22Rv1 (cell line): ENCODE measurements around the gene GAB2.

Experiments used
- CTCF ChIP-seq: fragments of 450-650 bp; IDR thresholded peaks from 2 replicates; pipeline ENCODE4 v1.5.1; 2017; ENCODE audit warnings: mild to moderate bottlenecking
- ZFX ChIP-seq: fragments of 450-650 bp; IDR thresholded peaks from 2 replicates; pipeline ENCODE4 v1.6.1; 2017; ENCODE audit warnings: antibody characterized with exemption, borderline replicate concordance

- TF ChIP-seq CTCF (no peak), ZFX (no peak)
Observed at GRCh38 chr11:78372114-78372768, 45.4 kb downstream of the GAB2 start.
